Measurements from ENCODE around the gene NUPR1. TPM values are rescaled to one million over a fixed set of nuclear protein-coding genes. Genes with fewer than 3 reads are reported as not detected.

NUPR1 gene
- polyA plus RNA-seq, 1 of the 3 experiments (the other 2 are of a cell fraction) = 0.61 TPM

DNA sequence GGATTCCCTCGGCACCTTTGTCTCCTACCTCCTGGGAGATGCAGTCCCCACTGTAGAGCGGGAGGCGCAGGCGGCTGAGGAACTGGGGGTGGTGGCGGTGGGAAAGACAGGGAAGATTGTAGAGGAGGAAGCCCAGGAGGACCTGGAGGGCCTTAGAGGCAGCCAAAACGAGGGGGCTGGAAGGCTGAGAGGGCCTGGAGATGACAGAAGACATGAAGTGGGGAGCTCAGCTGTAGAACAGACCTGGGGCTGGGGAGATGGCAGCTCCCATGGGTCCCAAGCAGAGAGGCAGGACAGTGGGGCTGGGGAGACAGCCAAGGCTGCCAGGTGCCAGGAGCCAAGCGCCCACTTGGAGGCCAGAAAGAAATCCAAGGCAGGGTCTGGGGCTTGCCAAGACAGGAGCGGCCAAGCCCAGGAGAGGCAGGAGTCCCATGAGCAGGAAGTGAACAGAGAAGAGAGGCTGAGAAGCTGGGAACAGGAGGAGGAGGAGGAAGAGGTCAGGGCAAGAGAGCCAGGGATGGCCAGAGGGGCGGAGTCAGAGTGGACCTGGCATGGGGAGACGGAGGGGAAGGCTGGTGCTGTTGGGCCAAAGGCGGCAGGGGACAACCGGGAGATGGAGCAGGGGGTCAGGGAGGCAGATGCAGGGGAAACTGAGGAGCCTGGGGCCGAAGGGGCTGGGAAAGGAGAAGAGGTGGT lies 43.5 kb downstream of the NUPR1 start:
- no peaks in the 10 kb centered on the region; a peak in 1 of 4 replicates for H3K4me1 ChIP-seq (ENCODE audit: control insufficient read depth in 1 of 2, insufficient read depth in 2 of 2, low read depth in 1 of 2, low read length in 1 of 2)
- H3F3A ChIP-seq (replicated peaks; ENCODE audit: insufficient read depth) = no peaks in the 10 kb centered on the region
- H3K9ac ChIP-seq = no peak overlapping the region
- peaks cover 7% of the 10 kb centered on the region; the same call in 1 of the 2 replicates for H3K79me2 ChIP-seq (ENCODE audit: insufficient read depth)
- CTCF ChIA-PET = no interaction called here
- H3K27ac ChIP-seq (ENCODE audit: low read depth in 2 of 2, low read length in 1 of 2) = no peak overlapping the region
- 0 out of 2 replicates have a peak overlapping the region, but pooled peaks have one; percentile 29 for H2AFZ ChIP-seq (ENCODE audit: low read depth)
- no peaks in the 10 kb centered on the region for H3K36me3 ChIP-seq (replicated peaks in 1 of 2; ENCODE audit: control insufficient read depth in 1 of 2, insufficient read depth in 2 of 2, low read length in 1 of 2)
- TF ChIP-seq, protein P1, sequence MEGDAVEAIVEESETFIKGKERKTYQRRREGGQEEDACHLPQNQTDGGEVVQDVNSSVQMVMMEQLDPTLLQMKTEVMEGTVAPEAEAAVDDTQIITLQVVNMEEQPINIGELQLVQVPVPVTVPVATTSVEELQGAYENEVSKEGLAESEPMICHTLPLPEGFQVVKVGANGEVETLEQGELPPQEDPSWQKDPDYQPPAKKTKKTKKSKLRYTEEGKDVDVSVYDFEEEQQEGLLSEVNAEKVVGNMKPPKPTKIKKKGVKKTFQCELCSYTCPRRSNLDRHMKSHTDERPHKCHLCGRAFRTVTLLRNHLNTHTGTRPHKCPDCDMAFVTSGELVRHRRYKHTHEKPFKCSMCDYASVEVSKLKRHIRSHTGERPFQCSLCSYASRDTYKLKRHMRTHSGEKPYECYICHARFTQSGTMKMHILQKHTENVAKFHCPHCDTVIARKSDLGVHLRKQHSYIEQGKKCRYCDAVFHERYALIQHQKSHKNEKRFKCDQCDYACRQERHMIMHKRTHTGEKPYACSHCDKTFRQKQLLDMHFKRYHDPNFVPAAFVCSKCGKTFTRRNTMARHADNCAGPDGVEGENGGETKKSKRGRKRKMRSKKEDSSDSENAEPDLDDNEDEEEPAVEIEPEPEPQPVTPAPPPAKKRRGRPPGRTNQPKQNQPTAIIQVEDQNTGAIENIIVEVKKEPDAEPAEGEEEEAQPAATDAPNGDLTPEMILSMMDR (IDR thresholded peaks at IDR 0.05) = no peak
- TF ChIP-seq CHD2 (IDR thresholded peaks at IDR 0.05; ENCODE audit: low read length, partially characterized antibody) = no peak
- no peak for TF ChIP-seq FOSL2 (IDR thresholded peaks at IDR 0.05; ENCODE audit: borderline replicate concordance, low read depth)
- TF ChIP-seq EZH2phosphoT487 (IDR thresholded peaks at IDR 0.05; ENCODE audit: borderline replicate concordance, low read depth) = no peak
- no peak for TF ChIP-seq GABPA (IDR thresholded peaks at IDR 0.05; ENCODE audit: low read depth)
- TF ChIP-seq GATA2 (CRISPR knock-in tag; IDR thresholded peaks at IDR 0.05) = no peak
- no peak for TF ChIP-seq ELF1 (IDR thresholded peaks at IDR 0.05)
- TF ChIP-seq RAD21 (IDR thresholded peaks at IDR 0.05; ENCODE audit: low read length) = no peak
- no peak for TF ChIP-seq RXRA (IDR thresholded peaks at IDR 0.05; ENCODE audit: borderline replicate concordance, low read depth)
- no peak for TF ChIP-seq YY1 (IDR thresholded peaks at IDR 0.05; ENCODE audit: low read depth)
- H3K9me2 ChIP-seq = no peaks in the 10 kb centered on the region
- no peaks in the 10 kb centered on the region for H3K27me3 ChIP-seq (ENCODE audit: insufficient read depth)
- H4K20me1 ChIP-seq (ENCODE audit: insufficient read depth) = no peaks in the 10 kb centered on the region
- H3K4me2 ChIP-seq = no peak overlapping the region
- no peak overlapping the region for H3K4me3 ChIP-seq (ENCODE audit: low read depth in 2 of 2, low read length in 1 of 2)
- DNase-seq = no peak
- no peaks in the 10 kb centered on the region for H3K9me3 ChIP-seq
- WGBS (ENCODE audit: low lambda C conversion rate) = 77% methylated on average over 13 of the region's 13 CpGs
- POLR2A ChIA-PET = no interaction called here

DNA sequence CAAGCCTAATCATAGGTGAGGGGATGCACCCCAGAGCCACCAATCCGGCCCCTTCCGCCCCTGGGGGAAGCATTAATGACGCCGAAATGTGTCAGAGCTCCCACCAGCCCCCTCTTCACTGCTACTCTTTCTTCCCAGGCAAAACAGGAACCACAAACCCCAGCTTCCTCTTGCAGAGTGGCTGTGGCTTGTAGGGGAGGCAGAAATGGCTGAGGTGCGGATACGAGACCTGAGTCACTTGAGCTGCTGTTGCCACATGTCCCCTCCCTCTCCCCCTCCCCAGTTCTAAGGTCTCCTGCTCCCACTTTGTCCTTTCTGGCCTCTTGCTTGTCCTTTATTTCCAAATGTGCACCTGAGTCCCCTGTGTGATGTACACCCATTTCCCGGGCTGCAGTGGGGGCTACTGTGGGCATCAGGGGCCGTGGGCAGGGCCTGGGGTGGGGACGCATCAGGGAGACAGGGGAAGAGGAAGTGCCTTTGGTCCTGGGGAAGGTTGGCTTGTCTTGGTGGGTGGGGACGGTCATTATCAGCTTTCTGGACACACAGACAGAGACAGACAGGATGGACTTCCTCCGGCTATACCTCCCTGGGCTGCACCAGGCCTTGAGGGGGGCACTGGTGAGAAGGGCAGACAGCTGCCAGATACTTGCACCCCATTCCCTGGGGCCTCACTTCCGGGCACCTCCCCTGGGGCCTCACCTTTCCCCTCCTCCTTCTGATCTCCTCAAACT lies 44.5 kb downstream of the NUPR1 start, which contains the start of gene APOBR:
Gene APOBR (plus strand): TSS at position 523 of the 731 bp plus-strand sequence. CDS start 39 bp downstream, at position 562.
- Histone ChIP-seq H3K36me3 (replicated peaks in 1 of 2; ENCODE audit: control insufficient read depth in 1 of 2, insufficient read depth in 2 of 2, low read length in 1 of 2) (no peaks in the 10 kb centered on the region), H3K4me1 (ENCODE audit: control insufficient read depth in 1 of 2, insufficient read depth in 2 of 2, low read depth in 1 of 2, low read length in 1 of 2) (no peaks in the 10 kb centered on the region; a peak in 1 of 4 replicates), H3K4me3 (ENCODE audit: low read depth in 2 of 2, low read length in 1 of 2) (no peak within 1 kb of the TSS), H3K9me2 (no peaks in the 10 kb centered on the region), H3K4me2 (no peak within 1 kb of the TSS), H3K9me3 (no peaks in the 10 kb centered on the region), H3F3A (replicated peaks; ENCODE audit: insufficient read depth) (no peaks in the 10 kb centered on the region), H3K27ac (ENCODE audit: low read depth in 2 of 2, low read length in 1 of 2) (no peak within 1 kb of the TSS), H3K9ac (no peak within 1 kb of the TSS), H2AFZ (ENCODE audit: low read depth) (0 out of 2 replicates have a peak within 1 kb of the TSS, but pooled peaks have one; percentile 29), H3K79me2 (ENCODE audit: insufficient read depth) (peaks cover 7% of the 10 kb centered on the region; the same call in 1 of the 2 replicates), H3K27me3 (ENCODE audit: insufficient read depth) (no peaks in the 10 kb centered on the region), H4K20me1 (ENCODE audit: insufficient read depth) (no peaks in the 10 kb centered on the region)
- CTCF ChIA-PET = no interaction called here
- TF ChIP-seq NFIC (IDR thresholded peaks at IDR 0.05; ENCODE audit: borderline replicate concordance) = no peak
- TF ChIP-seq RCOR1 (IDR thresholded peaks at IDR 0.05; ENCODE audit: low read length) = no peak
- no peak for TF ChIP-seq FOXJ3 (CRISPR knock-in tag; IDR thresholded peaks at IDR 0.05)
- no peak for TF ChIP-seq MEF2A (IDR thresholded peaks at IDR 0.05; ENCODE audit: borderline replicate concordance, low read depth)
- TF ChIP-seq, protein P2, sequence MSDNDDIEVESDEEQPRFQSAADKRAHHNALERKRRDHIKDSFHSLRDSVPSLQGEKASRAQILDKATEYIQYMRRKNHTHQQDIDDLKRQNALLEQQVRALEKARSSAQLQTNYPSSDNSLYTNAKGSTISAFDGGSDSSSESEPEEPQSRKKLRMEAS (IDR thresholded peaks at IDR 0.05; ENCODE audit: low read depth) = no peak
- no peak for TF ChIP-seq PBX3 (IDR thresholded peaks at IDR 0.05)
- TF ChIP-seq ELF1 (IDR thresholded peaks at IDR 0.05) = no peak
- no peak for TF ChIP-seq SIN3A (IDR thresholded peaks at IDR 0.05; ENCODE audit: borderline replicate concordance, low read depth, low read length)
- no peak for TF ChIP-seq GATA2 (CRISPR knock-in tag; IDR thresholded peaks at IDR 0.05)
- no peak for TF ChIP-seq JUND (IDR thresholded peaks at IDR 0.05)
- TF ChIP-seq TEAD4 (IDR thresholded peaks at IDR 0.05; ENCODE audit: borderline replicate concordance, insufficient read depth) = no peak
- DNase-seq = no peak
- POLR2A ChIA-PET = no interaction called here
- 73% methylated on average over 12 of the region's 12 CpGs for WGBS (ENCODE audit: low lambda C conversion rate)

All from SK-N-SH (cell line).